CD4-positive, alpha-beta T cell treated with Interleukin-15 for 4 hours (primary cell): Measurements from ENCODE around the gene GPANK1.

Source experiments
- DNase-seq: peaks from one replicate; pipeline ENCODE4 v3.0.0-alpha.2; 2020; ENCODE audit warnings: low spot score

Gene GPANK1

GRCh38 chr6:31617010-31617409 lies 47.8 kb downstream of the GPANK1 start:
- no peak for DNase-seq

GRCh38 chr6:31615748-31616147 lies 49.0 kb downstream of the GPANK1 start:
- no peak for DNase-seq

- DNase-seq, result no peak
Observed at GRCh38 chr6:31614684-31615578, 49.9 kb downstream of the GPANK1 start, which contains the start of gene AIF1. AIF1 (plus strand) TSS chr6:31615234; CDS start chr6:31615330, 96 bp downstream.

- DNase-seq, result no peak
Observed at GRCh38 chr6:31614075-31614619, 50.6 kb downstream of the GPANK1 start.
